C4-2B (cell line): Measurements from ENCODE around the gene TNIP1.
A peak's percentile ranks its signal among the peaks of the same experiment; 100 is the strongest.

Experiments used
- H3K27ac ChIP-seq: fragments of 450-650 bp; 2 replicates; pipeline ENCODE4 v1.5.1; 2017
- ZFX ChIP-seq: fragments of 450-650 bp; IDR thresholded peaks from 2 replicates; pipeline ENCODE4 v1.6.1; 2017
- TF ChIP-seq, protein P1 (sequence below): fragments of 450-650 bp; conservative IDR thresholded peaks from 2 replicates; pipeline ENCODE4 v1.5.1; 2017; ENCODE audit warnings: mild to moderate bottlenecking

The TNIP1 gene

DNA sequence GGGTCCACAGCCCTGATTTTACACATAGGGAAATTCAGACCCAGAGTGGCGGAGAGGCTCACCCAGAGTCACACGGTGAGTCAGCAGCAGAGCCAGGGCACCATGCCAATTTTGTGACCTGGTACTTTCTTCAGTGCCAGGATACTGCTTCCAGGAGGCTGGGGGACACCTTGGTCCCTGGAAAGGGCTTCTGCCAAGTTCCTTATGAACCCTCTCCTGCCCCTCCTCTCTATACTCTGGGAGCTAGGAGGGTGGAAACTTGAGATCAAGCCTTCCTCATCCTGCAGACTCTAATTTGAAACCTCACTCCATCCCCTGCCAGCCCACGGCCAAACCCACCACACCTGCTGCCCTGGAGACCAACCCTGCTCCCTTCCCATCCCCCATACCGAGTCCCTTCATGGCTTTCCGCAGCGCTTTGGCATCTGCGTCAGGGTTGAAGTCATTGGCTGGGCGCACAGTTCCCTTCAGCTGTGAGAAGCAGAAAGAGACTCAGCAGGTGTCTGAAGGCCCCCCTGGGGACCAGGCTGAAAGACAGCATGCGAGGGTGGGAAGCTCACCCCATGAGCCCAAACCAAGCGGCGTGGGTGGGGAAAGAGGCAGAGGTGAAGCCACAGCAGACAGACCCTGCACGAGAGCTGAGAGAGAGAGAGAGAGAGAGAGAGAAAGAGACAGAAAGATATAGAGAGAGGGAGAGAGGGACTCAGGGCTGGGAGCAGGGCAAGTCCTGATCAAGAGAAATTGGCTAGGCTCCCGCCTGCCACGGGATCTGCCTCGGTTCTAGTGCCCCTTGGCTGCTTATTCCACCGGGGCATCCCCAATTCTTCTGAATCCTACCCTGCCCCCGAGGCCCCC is 43.3 kb upstream of the TNIP1 start:
- no peak for TF ChIP-seq ZFX
- TF ChIP-seq, protein P1, sequence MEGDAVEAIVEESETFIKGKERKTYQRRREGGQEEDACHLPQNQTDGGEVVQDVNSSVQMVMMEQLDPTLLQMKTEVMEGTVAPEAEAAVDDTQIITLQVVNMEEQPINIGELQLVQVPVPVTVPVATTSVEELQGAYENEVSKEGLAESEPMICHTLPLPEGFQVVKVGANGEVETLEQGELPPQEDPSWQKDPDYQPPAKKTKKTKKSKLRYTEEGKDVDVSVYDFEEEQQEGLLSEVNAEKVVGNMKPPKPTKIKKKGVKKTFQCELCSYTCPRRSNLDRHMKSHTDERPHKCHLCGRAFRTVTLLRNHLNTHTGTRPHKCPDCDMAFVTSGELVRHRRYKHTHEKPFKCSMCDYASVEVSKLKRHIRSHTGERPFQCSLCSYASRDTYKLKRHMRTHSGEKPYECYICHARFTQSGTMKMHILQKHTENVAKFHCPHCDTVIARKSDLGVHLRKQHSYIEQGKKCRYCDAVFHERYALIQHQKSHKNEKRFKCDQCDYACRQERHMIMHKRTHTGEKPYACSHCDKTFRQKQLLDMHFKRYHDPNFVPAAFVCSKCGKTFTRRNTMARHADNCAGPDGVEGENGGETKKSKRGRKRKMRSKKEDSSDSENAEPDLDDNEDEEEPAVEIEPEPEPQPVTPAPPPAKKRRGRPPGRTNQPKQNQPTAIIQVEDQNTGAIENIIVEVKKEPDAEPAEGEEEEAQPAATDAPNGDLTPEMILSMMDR: no peak
- H3K27ac ChIP-seq: peak overlapping the region; percentile 23

DNA sequence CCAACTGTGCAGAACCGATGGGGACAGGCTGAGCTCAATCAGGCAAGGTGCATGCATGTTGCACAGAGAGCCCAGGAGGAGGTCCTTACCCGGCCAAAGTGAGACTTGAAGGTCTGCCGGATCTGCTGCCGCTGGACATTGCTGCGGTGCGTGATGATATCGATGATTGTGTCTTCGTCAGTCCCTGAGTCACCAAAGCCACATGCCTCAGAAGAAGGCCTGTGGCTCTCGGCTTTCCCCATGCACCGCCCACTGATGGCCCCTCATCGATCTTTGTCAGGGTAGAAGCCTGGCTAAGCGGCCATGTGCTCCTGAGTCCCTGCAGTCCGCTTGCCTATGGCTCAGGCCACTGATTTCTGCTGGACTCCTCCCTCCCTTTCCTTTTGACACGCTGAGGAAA is 42.0 kb upstream of the TNIP1 start:
- no peak overlapping the region for H3K27ac ChIP-seq
- TF ChIP-seq, protein P1: no peak
- no peak for TF ChIP-seq ZFX

DNA sequence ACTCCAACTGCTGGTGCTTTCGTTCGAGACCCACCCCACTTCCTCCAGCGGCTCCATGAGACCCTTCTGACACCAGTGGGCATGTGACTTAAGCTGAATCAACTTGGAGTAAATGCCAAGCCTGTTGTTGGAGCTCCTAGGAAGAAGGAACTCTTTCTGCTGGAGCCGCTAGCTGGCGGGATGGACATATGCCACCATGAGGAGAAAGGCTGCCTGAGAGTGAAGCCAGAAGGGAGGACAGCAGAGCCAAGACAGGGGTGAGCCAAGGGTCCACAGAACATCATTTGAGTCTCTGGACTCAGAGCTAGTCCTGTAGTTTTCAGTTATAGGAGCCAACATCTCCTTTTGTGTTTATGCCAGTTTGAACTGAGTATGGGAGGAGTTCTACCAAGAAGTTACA is 40.8 kb upstream of the TNIP1 start:
- no peak overlapping the region for H3K27ac ChIP-seq
- TF ChIP-seq ZFX: no peak
- TF ChIP-seq, protein P1: no peak

DNA sequence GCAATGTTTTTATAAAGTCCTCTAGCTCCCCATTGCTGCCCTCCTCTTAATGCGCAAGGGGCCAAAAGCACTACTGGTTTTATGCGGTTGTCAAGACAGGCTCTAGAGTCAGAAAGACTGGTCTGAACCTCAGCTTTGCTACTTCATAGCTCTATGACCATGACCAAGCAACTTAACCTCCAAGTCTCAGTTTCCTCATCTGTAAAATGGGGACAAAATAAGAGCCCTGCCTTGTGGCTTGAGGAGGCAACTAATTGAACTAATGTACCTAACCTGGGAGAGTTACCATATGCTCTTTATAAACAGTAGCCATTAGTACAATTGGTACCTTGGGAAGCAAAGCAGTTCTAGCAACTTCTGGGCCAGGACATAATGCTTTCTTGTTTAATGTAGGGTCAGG is 40.3 kb upstream of the TNIP1 start:
- TF ChIP-seq, protein P1: no peak
- TF ChIP-seq ZFX: no peak
- H3K27ac ChIP-seq: no peak overlapping the region

DNA sequence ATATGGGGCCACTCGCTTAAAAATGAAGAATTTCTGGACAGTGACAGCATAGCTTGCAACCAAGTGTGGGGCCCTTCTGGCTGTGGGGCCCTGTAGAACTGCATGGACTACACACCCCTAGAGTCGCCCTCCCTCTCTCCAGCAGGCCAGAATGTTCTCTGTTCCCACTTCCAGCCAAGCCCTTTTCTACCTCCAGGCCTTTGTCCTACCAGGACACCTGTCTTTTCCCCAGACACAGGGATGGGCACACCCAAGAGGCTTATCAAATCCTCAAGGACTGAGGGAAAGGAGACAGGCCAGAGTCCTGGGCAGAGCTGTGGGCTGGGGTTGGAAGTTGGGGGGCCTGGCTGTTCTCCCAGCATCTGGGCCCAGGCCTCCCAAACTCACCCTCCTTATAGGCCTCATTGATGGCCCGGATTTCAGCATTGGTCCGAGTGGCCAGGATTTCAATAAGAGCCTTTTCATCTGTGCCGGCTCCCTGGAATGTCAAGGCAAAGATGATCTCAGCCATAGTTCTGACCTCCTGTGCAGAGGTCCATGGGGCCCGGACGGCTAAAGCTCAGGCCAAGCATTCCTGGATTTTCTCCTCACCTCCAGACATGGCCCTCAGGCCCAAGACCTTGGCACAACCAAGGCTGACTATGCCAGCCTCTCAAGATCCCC is 38.2 kb upstream of the TNIP1 start:
- TF ChIP-seq, protein P1: no peak
- TF ChIP-seq ZFX: no peak

DNA sequence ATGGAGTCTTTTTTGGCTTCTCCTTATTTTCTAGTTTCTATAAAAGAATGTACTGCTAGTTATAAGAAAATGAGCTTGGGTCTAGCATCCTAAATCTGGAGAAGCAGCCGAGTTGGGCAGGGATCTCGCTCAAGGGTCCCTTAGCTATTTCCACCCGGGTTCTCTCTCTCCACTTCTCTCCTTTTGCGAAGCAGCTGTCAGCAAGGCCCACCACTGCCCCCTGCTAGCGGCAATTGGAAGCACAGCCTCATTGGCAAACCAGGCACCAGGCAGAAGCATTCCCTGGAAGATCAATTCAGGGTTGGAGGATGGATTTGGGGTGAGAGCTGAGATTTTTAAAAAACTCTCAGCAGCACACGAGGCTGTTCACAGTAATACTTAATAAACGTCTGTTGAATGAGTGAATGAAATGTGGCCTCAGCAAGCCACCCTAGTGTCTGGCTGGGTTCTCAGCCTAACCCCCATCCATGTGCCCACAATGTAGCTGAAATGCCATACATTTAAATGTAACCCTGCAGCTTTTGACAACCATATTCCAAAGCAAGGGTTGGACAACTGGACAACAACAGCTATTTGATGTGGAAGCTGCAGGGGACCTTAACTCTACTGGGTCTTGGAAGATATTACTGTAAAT is 34.6 kb upstream of the TNIP1 start:
- TF ChIP-seq, protein P1: peak; percentile 97
- TF ChIP-seq ZFX: no peak
- no peak overlapping the region for H3K27ac ChIP-seq

More for the DNA sequence above, 38.2 kb upstream of the TNIP1 start:
- H3K27ac ChIP-seq: no peak overlapping the region

DNA sequence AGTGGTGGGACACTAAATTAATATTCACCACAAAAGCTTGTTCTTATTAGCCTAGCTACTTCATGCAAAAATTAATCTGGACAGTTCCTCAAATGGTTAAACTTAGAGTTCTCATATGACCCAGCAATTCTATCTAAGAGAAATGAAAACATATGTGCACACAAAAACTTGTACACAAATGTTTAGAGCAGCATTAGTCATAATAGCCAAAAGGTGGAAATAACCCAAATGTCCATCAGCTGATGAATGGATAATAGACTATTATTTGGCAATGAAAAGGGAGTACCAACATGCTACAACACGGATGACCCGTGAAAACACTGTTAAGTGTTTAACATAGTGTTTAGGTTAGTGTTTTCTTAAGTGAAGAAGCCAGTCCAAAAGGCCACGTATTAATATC is 32.8 kb upstream of the TNIP1 start:
- no peak for TF ChIP-seq ZFX
- TF ChIP-seq, protein P1: no peak

More for the DNA sequence above, 32.8 kb upstream of the TNIP1 start:
- no peak overlapping the region for H3K27ac ChIP-seq
